Neural progenitor cell (in vitro differentiated cells): ENCODE measurements around the gene CEP95. TPM values are rescaled to one million over a fixed set of nuclear protein-coding genes. Genes with fewer than 3 reads are reported as not detected.
"Not testable (repeated sequence)": the region's sequence is repeated elsewhere in the genome, so short reads cannot be mapped to it uniquely, and the experiment has no call there.

Source experiments
- DNase-seq: peaks from one replicate; pipeline ENCODE4 v3.0.0-alpha.2; 2016; ENCODE audit warnings: low spot score
- H2AFZ ChIP-seq: fragments of 200-600 bp; sonication (generic); replicated peaks from 2 replicates; pipeline ENCODE4 v1.6.1; 2016; ENCODE audit warnings: antibody characterized with exemption
- H3F3A ChIP-seq: fragments of 200-600 bp; sonication (generic); 2 replicates; pipeline ENCODE4 v1.6.1; 2016; ENCODE audit warnings: antibody characterized with exemption, low read depth
- H3K27ac ChIP-seq: fragments of 200-600 bp; sonication (generic); 2 replicates; pipeline ENCODE4 v1.5.1; 2016; ENCODE audit warnings: mild to moderate bottlenecking
- H3K27me3 ChIP-seq: fragments of 200-600 bp; sonication (generic); 2 replicates; pipeline ENCODE4 v1.6.1; 2016; ENCODE audit warnings: mild to moderate bottlenecking, moderate library complexity
- H3K36me3 ChIP-seq: fragments of 200-600 bp; sonication (generic); 2 replicates; pipeline ENCODE4 v1.5.1; 2016
- H3K4me1 ChIP-seq: fragments of 200-600 bp; sonication (generic); 2 replicates; pipeline ENCODE4 v1.6.1; 2016; ENCODE audit warnings: mixed run types
- H3K4me2 ChIP-seq: fragments of 200-600 bp; sonication (generic); 2 replicates; pipeline ENCODE4 v1.6.1; 2016
- H3K4me3 ChIP-seq: fragments of 200-600 bp; sonication (generic); 2 replicates; pipeline ENCODE4 v1.5.1; 2016
- H3K79me2 ChIP-seq: fragments of 200-600 bp; sonication (generic); 2 replicates; pipeline ENCODE4 v1.6.1; 2016; ENCODE audit warnings: low read depth
- H3K9ac ChIP-seq: fragments of 200-600 bp; sonication (generic); 2 replicates; pipeline ENCODE4 v1.6.1; 2016
- H3K9me3 ChIP-seq: fragments of 200-600 bp; sonication (generic); 2 replicates; pipeline ENCODE4 v1.5.1; 2016; ENCODE audit warnings: low read depth
- H4K20me1 ChIP-seq: fragments of 200-600 bp; sonication (generic); 2 replicates; pipeline ENCODE4 v1.6.1; 2016; ENCODE audit warnings: low read depth
- H3K27ac Mint-ChIP-seq: 3 replicates; pipeline ENCODE4 v1.8.0; 2021; ENCODE audit warnings: mixed read lengths
- H3K27me3 Mint-ChIP-seq: 2 replicates; pipeline ENCODE4 v1.8.0; 2022; ENCODE audit warnings: low read depth, mild to moderate bottlenecking, inconsistent platforms, moderate library complexity, mixed read lengths; ENCODE audit not compliant: insufficient read depth
- H3K36me3 Mint-ChIP-seq: 3 replicates; pipeline ENCODE4 v1.8.0; 2021; ENCODE audit warnings: mixed read lengths
- H3K4me1 Mint-ChIP-seq: 3 replicates; pipeline ENCODE4 v1.8.0; 2021; ENCODE audit warnings: mixed read lengths
- H3K4me3 Mint-ChIP-seq: 3 replicates; pipeline ENCODE4 v1.8.0; 2021; ENCODE audit warnings: mild to moderate bottlenecking, moderate library complexity, mixed read lengths
- H3K9me3 Mint-ChIP-seq: 3 replicates; pipeline ENCODE4 v1.8.0; 2020; ENCODE audit warnings: mixed read lengths
- CTCF ChIP-seq: fragments of 200-600 bp; sonication (generic); IDR thresholded peaks from 2 replicates; pipeline ENCODE4 v1.5.1; 2017; ENCODE audit warnings: antibody characterized with exemption, mild to moderate bottlenecking
- EZH2 ChIP-seq: fragments of 200-600 bp; sonication (generic); IDR thresholded peaks from 2 replicates; pipeline ENCODE4 v1.6.1; 2017; ENCODE audit warnings: antibody characterized with exemption, mild to moderate bottlenecking, moderate library complexity
- EZH2phosphoT487 ChIP-seq: fragments of 200-600 bp; sonication (generic); IDR thresholded peaks from 2 replicates; pipeline ENCODE4 v1.6.1; 2017; ENCODE audit warnings: antibody characterized with exemption
- total RNA-seq: library from RNA; depleted of rRNA; stranded (reverse); fragments of >200 nt; gene quantifications from 2 replicates; pipeline ENCODE4 v1.2.3, GENCODE V29; 2015; ENCODE audit warnings: low replicate concordance

The CEP95 gene
- total RNA-seq, 1 donor from 2014 or later: 76.9 TPM

DNA sequence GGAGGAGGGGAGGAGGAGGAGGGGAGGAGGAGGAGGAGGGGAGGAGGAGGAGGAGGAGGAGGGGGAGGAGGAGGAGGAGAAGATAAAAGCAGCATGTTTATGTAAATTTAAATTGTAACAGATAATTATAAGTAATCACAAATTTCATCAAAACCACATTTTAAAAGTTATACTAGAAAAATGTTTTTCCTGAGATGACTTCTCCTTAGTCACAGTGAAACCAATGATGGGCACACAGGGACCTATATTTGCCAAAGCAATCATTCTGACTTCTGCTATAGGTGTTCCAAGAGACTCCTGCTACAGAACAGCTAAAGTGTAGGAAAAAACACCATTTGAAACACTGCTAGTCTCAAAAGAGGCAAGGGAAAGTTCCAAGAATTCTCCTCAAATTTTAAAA, 66.4 kb downstream of the CEP95 start:
- Histone ChIP-seq H3K9ac (no peak overlapping the region), H3K4me3 (no peak overlapping the region), H4K20me1 (no peaks in the 10 kb centered on the region), H3F3A (no peaks in the 10 kb centered on the region), H3K27ac (no peak overlapping the region), H3K9me3 (no peaks in the 10 kb centered on the region), H3K4me1 (no peaks in the 10 kb centered on the region), H3K79me2 (no peaks in the 10 kb centered on the region), H2AFZ (no peak overlapping the region), H3K36me3 (no peaks in the 10 kb centered on the region), H3K4me2 (no peak overlapping the region), H3K27me3 (no peaks in the 10 kb centered on the region)
- Mint-ChIP-seq H3K27ac (no peak overlapping the region), H3K4me3 (no peak overlapping the region), H3K9me3 (no peaks in the 10 kb centered on the region), H3K36me3 (peaks cover 6% of the 10 kb centered on the region), H3K27me3 (no peaks in the 10 kb centered on the region), H3K4me1 (no peaks in the 10 kb centered on the region)
- DNase-seq: no peak
- TF ChIP-seq EZH2 (no peak), CTCF (no peak), EZH2phosphoT487 (no peak)

DNA sequence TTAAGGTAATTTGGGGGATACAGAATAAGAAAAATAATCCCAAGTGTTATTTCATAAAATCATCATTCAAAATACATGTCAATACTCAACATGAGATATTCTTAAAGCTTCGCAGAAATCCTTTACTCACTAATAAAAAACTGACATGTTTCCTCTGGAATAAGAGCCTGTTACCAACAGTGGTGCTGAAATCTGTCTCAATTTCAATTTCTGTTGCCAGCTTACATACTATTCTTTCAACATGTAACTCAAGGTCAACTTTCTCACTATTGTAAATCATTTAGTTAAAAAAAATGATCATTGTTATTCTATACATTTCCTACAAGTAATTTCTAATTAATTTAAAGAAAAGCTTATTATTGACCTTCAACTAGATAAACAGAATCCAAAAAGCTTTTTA, 67.9 kb downstream of the CEP95 start:
- H3F3A ChIP-seq: no peaks in the 10 kb centered on the region
- no peaks in the 10 kb centered on the region for H3K9me3 ChIP-seq
- Mint-ChIP-seq H3K27me3 (no peaks in the 10 kb centered on the region), H3K36me3 (peaks cover 4% of the 10 kb centered on the region), H3K4me1 (no peaks in the 10 kb centered on the region), H3K27ac (no peak overlapping the region), H3K4me3 (no peak overlapping the region), H3K9me3 (no peaks in the 10 kb centered on the region)
- H2AFZ ChIP-seq: no peak overlapping the region
- H3K4me2 ChIP-seq: no peak overlapping the region
- no peak overlapping the region for H3K27ac ChIP-seq
- H3K4me1 ChIP-seq: no peaks in the 10 kb centered on the region
- TF ChIP-seq EZH2phosphoT487 (no peak), CTCF (no peak), EZH2 (no peak)
- DNase-seq: no peak
- H3K4me3 ChIP-seq: no peak overlapping the region
- H3K36me3 ChIP-seq: no peaks in the 10 kb centered on the region
- no peaks in the 10 kb centered on the region for H4K20me1 ChIP-seq
- no peaks in the 10 kb centered on the region for H3K79me2 ChIP-seq
- H3K27me3 ChIP-seq: no peaks in the 10 kb centered on the region
- no peak overlapping the region for H3K9ac ChIP-seq

GRCh38 chr17:64575431-64575830, 68.7 kb downstream of the CEP95 start:
- Mint-ChIP-seq H3K36me3 (peaks cover 6% of the 10 kb centered on the region), H3K4me3 (no peak overlapping the region), H3K27me3 (no peaks in the 10 kb centered on the region), H3K9me3 (no peaks in the 10 kb centered on the region), H3K4me1 (no peaks in the 10 kb centered on the region), H3K27ac (no peak overlapping the region)
- no peaks in the 10 kb centered on the region for H3K27me3 ChIP-seq
- no peak overlapping the region for H3K4me3 ChIP-seq
- no peaks in the 10 kb centered on the region for H3F3A ChIP-seq
- H3K9me3 ChIP-seq: no peaks in the 10 kb centered on the region
- no peak overlapping the region for H3K27ac ChIP-seq
- no peak overlapping the region for H2AFZ ChIP-seq
- H3K4me1 ChIP-seq: no peaks in the 10 kb centered on the region
- no peaks in the 10 kb centered on the region for H4K20me1 ChIP-seq
- no peak for DNase-seq
- H3K36me3 ChIP-seq: no peaks in the 10 kb centered on the region
- TF ChIP-seq EZH2: no peak
- no peak for TF ChIP-seq EZH2phosphoT487
- no peak for TF ChIP-seq CTCF
- no peak overlapping the region for H3K9ac ChIP-seq
- no peaks in the 10 kb centered on the region for H3K79me2 ChIP-seq
- H3K4me2 ChIP-seq: no peak overlapping the region

DNA sequence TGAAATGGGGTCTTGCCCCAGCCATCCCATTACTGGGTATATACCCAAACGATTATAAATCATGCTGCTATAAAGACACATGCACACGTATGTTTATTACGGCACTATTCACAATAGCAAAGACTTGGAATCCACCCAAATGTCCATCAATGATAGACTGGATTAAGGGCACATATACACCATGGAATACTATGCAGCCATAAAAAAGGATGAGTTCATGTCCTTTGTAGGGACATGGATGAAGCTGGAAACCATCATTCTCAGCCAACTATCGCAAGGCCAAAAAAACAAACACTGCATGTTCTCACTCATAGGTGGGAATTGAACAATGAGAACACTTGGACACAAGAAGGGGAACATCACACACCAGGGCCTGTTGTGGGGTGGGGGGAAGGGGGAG, 70.2 kb downstream of the CEP95 start:
- not testable (repeated sequence) for DNase-seq, H3F3A ChIP-seq, H4K20me1 ChIP-seq, H3K4me3 Mint-ChIP-seq, H3K4me3 ChIP-seq, H3K27me3 Mint-ChIP-seq, H3K79me2 ChIP-seq, H3K36me3 ChIP-seq, H3K27ac ChIP-seq, H3K9ac ChIP-seq, H3K4me1 Mint-ChIP-seq, H3K4me1 ChIP-seq, H3K4me2 ChIP-seq, H2AFZ ChIP-seq, H3K27me3 ChIP-seq, H3K9me3 ChIP-seq, H3K9me3 Mint-ChIP-seq, H3K27ac Mint-ChIP-seq
- peaks cover 13% of the 10 kb centered on the region for H3K36me3 Mint-ChIP-seq
